ENCODE measurements around the gene C19orf25. TPM values are rescaled to one million over a fixed set of nuclear protein-coding genes. Genes with fewer than 3 reads are reported as not detected.

The C19orf25 gene
- total and polyA plus RNA-seq, 9 of the 15 experiments (the other 6 are each of a cell fraction or from before 2014, with no cell fraction given) = 0.79 to 96.0 (median 36.1) TPM

DNA sequence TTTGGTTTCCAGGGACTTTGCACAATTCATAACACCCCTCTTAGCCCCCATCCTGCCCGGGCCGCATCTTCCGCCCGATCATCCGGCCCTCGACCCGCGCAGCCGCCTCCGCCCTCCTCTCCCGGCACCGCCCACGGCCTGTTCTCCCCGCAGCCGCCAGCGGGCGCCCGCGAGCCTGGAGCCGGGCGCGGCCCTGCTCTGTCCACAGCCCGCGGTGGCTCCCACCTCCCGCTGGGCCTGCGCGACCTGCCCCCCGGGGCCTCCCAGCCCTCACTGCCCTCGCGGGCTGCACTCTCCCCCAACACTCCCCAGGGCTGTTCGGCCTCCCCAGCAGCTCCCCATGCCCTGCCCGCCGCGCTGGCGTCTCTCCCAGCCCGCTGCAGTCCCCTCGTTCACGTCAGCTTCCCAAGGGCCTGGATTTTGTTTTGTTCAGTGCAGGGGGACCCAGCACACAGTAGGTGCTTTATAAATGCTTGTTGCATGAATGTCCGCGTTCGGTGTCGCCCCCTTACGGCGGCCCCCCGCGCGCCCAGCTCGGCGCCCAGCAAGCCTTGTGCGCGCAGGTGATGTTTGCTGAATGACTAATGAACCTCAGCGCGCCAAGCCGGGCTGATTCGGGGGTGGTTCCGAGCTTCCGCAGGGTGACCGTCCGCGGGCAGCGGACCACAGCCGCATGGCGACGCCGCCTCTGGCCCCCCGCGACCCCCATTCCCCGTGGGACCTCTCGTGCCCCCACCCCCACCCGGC, 33.7 kb downstream of the C19orf25 start (continued):
- TF ChIP-seq, protein P1, sequence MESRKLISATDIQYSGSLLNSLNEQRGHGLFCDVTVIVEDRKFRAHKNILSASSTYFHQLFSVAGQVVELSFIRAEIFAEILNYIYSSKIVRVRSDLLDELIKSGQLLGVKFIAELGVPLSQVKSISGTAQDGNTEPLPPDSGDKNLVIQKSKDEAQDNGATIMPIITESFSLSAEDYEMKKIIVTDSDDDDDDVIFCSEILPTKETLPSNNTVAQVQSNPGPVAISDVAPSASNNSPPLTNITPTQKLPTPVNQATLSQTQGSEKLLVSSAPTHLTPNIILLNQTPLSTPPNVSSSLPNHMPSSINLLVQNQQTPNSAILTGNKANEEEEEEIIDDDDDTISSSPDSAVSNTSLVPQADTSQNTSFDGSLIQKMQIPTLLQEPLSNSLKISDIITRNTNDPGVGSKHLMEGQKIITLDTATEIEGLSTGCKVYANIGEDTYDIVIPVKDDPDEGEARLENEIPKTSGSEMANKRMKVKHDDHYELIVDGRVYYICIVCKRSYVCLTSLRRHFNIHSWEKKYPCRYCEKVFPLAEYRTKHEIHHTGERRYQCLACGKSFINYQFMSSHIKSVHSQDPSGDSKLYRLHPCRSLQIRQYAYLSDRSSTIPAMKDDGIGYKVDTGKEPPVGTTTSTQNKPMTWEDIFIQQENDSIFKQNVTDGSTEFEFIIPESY (CRISPR knock-in tag; IDR thresholded peaks at IDR 0.05) = 0 out of 2 replicates have a peak, but pooled peaks have one; percentile 37
- TF ChIP-seq NCOA6 (IDR thresholded peaks at IDR 0.05) = no peak
- 0 out of 2 replicates have a peak, but pooled peaks have one; percentile 10 for TF ChIP-seq NBN (IDR thresholded peaks at IDR 0.05; ENCODE audit: low read depth)
- no peak for TF ChIP-seq MAFG (tag; conservative IDR thresholded peaks at IDR 0.05)
- TF ChIP-seq, protein P2, sequence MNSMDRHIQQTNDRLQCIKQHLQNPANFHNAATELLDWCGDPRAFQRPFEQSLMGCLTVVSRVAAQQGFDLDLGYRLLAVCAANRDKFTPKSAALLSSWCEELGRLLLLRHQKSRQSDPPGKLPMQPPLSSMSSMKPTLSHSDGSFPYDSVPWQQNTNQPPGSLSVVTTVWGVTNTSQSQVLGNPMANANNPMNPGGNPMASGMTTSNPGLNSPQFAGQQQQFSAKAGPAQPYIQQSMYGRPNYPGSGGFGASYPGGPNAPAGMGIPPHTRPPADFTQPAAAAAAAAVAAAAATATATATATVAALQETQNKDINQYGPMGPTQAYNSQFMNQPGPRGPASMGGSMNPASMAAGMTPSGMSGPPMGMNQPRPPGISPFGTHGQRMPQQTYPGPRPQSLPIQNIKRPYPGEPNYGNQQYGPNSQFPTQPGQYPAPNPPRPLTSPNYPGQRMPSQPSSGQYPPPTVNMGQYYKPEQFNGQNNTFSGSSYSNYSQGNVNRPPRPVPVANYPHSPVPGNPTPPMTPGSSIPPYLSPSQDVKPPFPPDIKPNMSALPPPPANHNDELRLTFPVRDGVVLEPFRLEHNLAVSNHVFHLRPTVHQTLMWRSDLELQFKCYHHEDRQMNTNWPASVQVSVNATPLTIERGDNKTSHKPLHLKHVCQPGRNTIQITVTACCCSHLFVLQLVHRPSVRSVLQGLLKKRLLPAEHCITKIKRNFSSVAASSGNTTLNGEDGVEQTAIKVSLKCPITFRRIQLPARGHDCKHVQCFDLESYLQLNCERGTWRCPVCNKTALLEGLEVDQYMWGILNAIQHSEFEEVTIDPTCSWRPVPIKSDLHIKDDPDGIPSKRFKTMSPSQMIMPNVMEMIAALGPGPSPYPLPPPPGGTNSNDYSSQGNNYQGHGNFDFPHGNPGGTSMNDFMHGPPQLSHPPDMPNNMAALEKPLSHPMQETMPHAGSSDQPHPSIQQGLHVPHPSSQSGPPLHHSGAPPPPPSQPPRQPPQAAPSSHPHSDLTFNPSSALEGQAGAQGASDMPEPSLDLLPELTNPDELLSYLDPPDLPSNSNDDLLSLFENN (IDR thresholded peaks at IDR 0.05; ENCODE audit: low read depth in 2 of 2, low read length in 2 of 2) = no peak; a peak in 1 of 4 replicates
- no peak for TF ChIP-seq ZNF347 (CRISPR knock-in tag; IDR thresholded peaks at IDR 0.05; ENCODE audit: low read depth)
- TF ChIP-seq, protein P3, sequence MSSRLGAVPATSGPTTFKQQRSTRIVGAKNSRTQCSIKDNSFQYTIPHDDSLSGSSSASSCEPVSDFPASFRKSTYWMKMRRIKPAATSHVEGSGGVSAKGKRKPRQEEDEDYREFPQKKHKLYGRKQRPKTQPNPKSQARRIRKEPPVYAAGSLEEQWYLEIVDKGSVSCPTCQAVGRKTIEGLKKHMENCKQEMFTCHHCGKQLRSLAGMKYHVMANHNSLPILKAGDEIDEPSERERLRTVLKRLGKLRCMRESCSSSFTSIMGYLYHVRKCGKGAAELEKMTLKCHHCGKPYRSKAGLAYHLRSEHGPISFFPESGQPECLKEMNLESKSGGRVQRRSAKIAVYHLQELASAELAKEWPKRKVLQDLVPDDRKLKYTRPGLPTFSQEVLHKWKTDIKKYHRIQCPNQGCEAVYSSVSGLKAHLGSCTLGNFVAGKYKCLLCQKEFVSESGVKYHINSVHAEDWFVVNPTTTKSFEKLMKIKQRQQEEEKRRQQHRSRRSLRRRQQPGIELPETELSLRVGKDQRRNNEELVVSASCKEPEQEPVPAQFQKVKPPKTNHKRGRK (tag; IDR thresholded peaks at IDR 0.05) = no peak
- no peak for TF ChIP-seq ZNF212 (CRISPR knock-in tag; IDR thresholded peaks at IDR 0.05)
- TF ChIP-seq TAF1 (IDR thresholded peaks at IDR 0.05; ENCODE audit: control insufficient read depth, extremely low read depth, insufficient read depth, low read length, severe bottlenecking) = no peak
- TF ChIP-seq TAL1 (IDR thresholded peaks at IDR 0.05) = no peak
- TF ChIP-seq RBM39 (optimal IDR thresholded peaks at IDR 0.05; ENCODE audit: low read depth, low read length) = no peak
- TF ChIP-seq RUNX1 (IDR thresholded peaks at IDR 0.05; ENCODE audit: low read depth) = no peak
- 0 out of 2 replicates have a peak, but pooled peaks have one; percentile 4 for TF ChIP-seq NCOR1 (IDR thresholded peaks at IDR 0.05)
- TF ChIP-seq TCFL5 (CRISPR knock-in tag; conservative IDR thresholded peaks at IDR 0.05) = no peak
- TF ChIP-seq, protein P4, sequence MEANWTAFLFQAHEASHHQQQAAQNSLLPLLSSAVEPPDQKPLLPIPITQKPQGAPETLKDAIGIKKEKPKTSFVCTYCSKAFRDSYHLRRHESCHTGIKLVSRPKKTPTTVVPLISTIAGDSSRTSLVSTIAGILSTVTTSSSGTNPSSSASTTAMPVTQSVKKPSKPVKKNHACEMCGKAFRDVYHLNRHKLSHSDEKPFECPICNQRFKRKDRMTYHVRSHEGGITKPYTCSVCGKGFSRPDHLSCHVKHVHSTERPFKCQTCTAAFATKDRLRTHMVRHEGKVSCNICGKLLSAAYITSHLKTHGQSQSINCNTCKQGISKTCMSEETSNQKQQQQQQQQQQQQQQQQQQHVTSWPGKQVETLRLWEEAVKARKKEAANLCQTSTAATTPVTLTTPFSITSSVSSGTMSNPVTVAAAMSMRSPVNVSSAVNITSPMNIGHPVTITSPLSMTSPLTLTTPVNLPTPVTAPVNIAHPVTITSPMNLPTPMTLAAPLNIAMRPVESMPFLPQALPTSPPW (CRISPR knock-in tag; IDR thresholded peaks at IDR 0.05) = peak; percentile 61
- no peak for TF ChIP-seq CBX5 (IDR thresholded peaks at IDR 0.05; ENCODE audit: borderline replicate concordance, low read depth)
- no peak for TF ChIP-seq PRMT5 (CRISPR knock-in tag; IDR thresholded peaks at IDR 0.05)
- no peak for TF ChIP-seq PYGO2 (tag; IDR thresholded peaks at IDR 0.05)
- TF ChIP-seq NR2C2 (CRISPR knock-in tag; IDR thresholded peaks at IDR 0.05) = no peak
- no peak for TF ChIP-seq NR2C2 (tag; IDR thresholded peaks at IDR 0.05)

All from K562 (cell line).